Neural progenitor cell (in vitro differentiated cells): Measurements from ENCODE around the gene RYR3. TPM values are rescaled to one million over a fixed set of nuclear protein-coding genes. Genes with fewer than 3 reads are reported as not detected.

Experiments
- DNase-seq: peaks from one replicate; pipeline ENCODE4 v3.0.0-alpha.2; 2016; ENCODE audit warnings: low spot score
- H2AFZ ChIP-seq: fragments of 200-600 bp; sonication (generic); replicated peaks from 2 replicates; pipeline ENCODE4 v1.6.1; 2016; ENCODE audit warnings: antibody characterized with exemption
- H3F3A ChIP-seq: fragments of 200-600 bp; sonication (generic); 2 replicates; pipeline ENCODE4 v1.6.1; 2016; ENCODE audit warnings: antibody characterized with exemption, low read depth
- H3K27ac ChIP-seq: fragments of 200-600 bp; sonication (generic); 2 replicates; pipeline ENCODE4 v1.5.1; 2016; ENCODE audit warnings: mild to moderate bottlenecking
- H3K27me3 ChIP-seq: fragments of 200-600 bp; sonication (generic); 2 replicates; pipeline ENCODE4 v1.6.1; 2016; ENCODE audit warnings: mild to moderate bottlenecking, moderate library complexity
- H3K36me3 ChIP-seq: fragments of 200-600 bp; sonication (generic); 2 replicates; pipeline ENCODE4 v1.5.1; 2016
- H3K4me1 ChIP-seq: fragments of 200-600 bp; sonication (generic); 2 replicates; pipeline ENCODE4 v1.6.1; 2016; ENCODE audit warnings: mixed run types
- H3K4me2 ChIP-seq: fragments of 200-600 bp; sonication (generic); 2 replicates; pipeline ENCODE4 v1.6.1; 2016
- H3K4me3 ChIP-seq: fragments of 200-600 bp; sonication (generic); 2 replicates; pipeline ENCODE4 v1.5.1; 2016
- H3K79me2 ChIP-seq: fragments of 200-600 bp; sonication (generic); 2 replicates; pipeline ENCODE4 v1.6.1; 2016; ENCODE audit warnings: low read depth
- H3K9ac ChIP-seq: fragments of 200-600 bp; sonication (generic); 2 replicates; pipeline ENCODE4 v1.6.1; 2016
- H3K9me3 ChIP-seq: fragments of 200-600 bp; sonication (generic); 2 replicates; pipeline ENCODE4 v1.5.1; 2016; ENCODE audit warnings: low read depth
- H4K20me1 ChIP-seq: fragments of 200-600 bp; sonication (generic); 2 replicates; pipeline ENCODE4 v1.6.1; 2016; ENCODE audit warnings: low read depth
- H3K27ac Mint-ChIP-seq: 3 replicates; pipeline ENCODE4 v1.8.0; 2021; ENCODE audit warnings: mixed read lengths
- H3K27me3 Mint-ChIP-seq: 2 replicates; pipeline ENCODE4 v1.8.0; 2022; ENCODE audit warnings: low read depth, mild to moderate bottlenecking, inconsistent platforms, moderate library complexity, mixed read lengths; ENCODE audit not compliant: insufficient read depth
- H3K36me3 Mint-ChIP-seq: 3 replicates; pipeline ENCODE4 v1.8.0; 2021; ENCODE audit warnings: mixed read lengths
- H3K4me1 Mint-ChIP-seq: 3 replicates; pipeline ENCODE4 v1.8.0; 2021; ENCODE audit warnings: mixed read lengths
- H3K4me3 Mint-ChIP-seq: 3 replicates; pipeline ENCODE4 v1.8.0; 2021; ENCODE audit warnings: mild to moderate bottlenecking, moderate library complexity, mixed read lengths
- H3K9me3 Mint-ChIP-seq: 3 replicates; pipeline ENCODE4 v1.8.0; 2020; ENCODE audit warnings: mixed read lengths
- CTCF ChIP-seq: fragments of 200-600 bp; sonication (generic); IDR thresholded peaks from 2 replicates; pipeline ENCODE4 v1.5.1; 2017; ENCODE audit warnings: antibody characterized with exemption, mild to moderate bottlenecking
- EZH2 ChIP-seq: fragments of 200-600 bp; sonication (generic); IDR thresholded peaks from 2 replicates; pipeline ENCODE4 v1.6.1; 2017; ENCODE audit warnings: antibody characterized with exemption, mild to moderate bottlenecking, moderate library complexity
- EZH2phosphoT487 ChIP-seq: fragments of 200-600 bp; sonication (generic); IDR thresholded peaks from 2 replicates; pipeline ENCODE4 v1.6.1; 2017; ENCODE audit warnings: antibody characterized with exemption
- total RNA-seq: library from RNA; depleted of rRNA; stranded (reverse); fragments of >200 nt; gene quantifications from 2 replicates; pipeline ENCODE4 v1.2.3, GENCODE V29; 2015; ENCODE audit warnings: low replicate concordance

RYR3 gene
- total RNA-seq, 1 donor from 2014 or later, result 2.1 TPM

GRCh38 chr15:33515121-33515520 is 204.4 kb downstream of the RYR3 start:
- Mint-ChIP-seq H3K27ac (no peak overlapping the region), H3K4me3 (no peak overlapping the region), H3K9me3 (no peaks in the 10 kb centered on the region), H3K27me3 (peaks cover 4% of the 10 kb centered on the region), H3K36me3 (no peaks in the 10 kb centered on the region), H3K4me1 (peaks cover 20% of the 10 kb centered on the region)
- Histone ChIP-seq H3K9ac (no peak overlapping the region), H2AFZ (no peak overlapping the region), H3K4me1 (peaks cover 12% of the 10 kb centered on the region), H3K36me3 (no peaks in the 10 kb centered on the region), H3K27me3 (no peaks in the 10 kb centered on the region), H3F3A (no peaks in the 10 kb centered on the region), H3K9me3 (no peaks in the 10 kb centered on the region), H4K20me1 (no peaks in the 10 kb centered on the region), H3K79me2 (no peaks in the 10 kb centered on the region), H3K4me2 (no peak overlapping the region), H3K27ac (no peak overlapping the region), H3K4me3 (no peak overlapping the region)
- TF ChIP-seq EZH2 (no peak), CTCF (no peak), EZH2phosphoT487 (no peak)
- no peak for DNase-seq

GRCh38 chr15:33516563-33516962 is 205.8 kb downstream of the RYR3 start:
- no peaks in the 10 kb centered on the region for H3K9me3 Mint-ChIP-seq
- DNase-seq, result no peak
- peaks cover 12% of the 10 kb centered on the region for H3K4me1 ChIP-seq
- no peak for TF ChIP-seq EZH2phosphoT487
- no peak for TF ChIP-seq EZH2
- TF ChIP-seq CTCF, result no peak
- H3K27me3 Mint-ChIP-seq, result peaks cover 4% of the 10 kb centered on the region
- H3K4me1 Mint-ChIP-seq, result peaks cover 27% of the 10 kb centered on the region
- no peak overlapping the region for H3K27ac Mint-ChIP-seq
- H2AFZ ChIP-seq, result no peak overlapping the region
- H3K36me3 Mint-ChIP-seq, result no peaks in the 10 kb centered on the region
- no peaks in the 10 kb centered on the region for H3K36me3 ChIP-seq
- H3K4me2 ChIP-seq, result no peak overlapping the region
- H3K27me3 ChIP-seq, result no peaks in the 10 kb centered on the region
- H3K9me3 ChIP-seq, result no peaks in the 10 kb centered on the region
- no peak overlapping the region for H3K4me3 ChIP-seq
- H3K9ac ChIP-seq, result no peak overlapping the region
- no peaks in the 10 kb centered on the region for H4K20me1 ChIP-seq
- no peaks in the 10 kb centered on the region for H3K79me2 ChIP-seq
- no peak overlapping the region for H3K4me3 Mint-ChIP-seq
- no peaks in the 10 kb centered on the region for H3F3A ChIP-seq
- H3K27ac ChIP-seq, result no peak overlapping the region

- no peaks in the 10 kb centered on the region for H3K36me3 Mint-ChIP-seq
- H3K4me2 ChIP-seq, result peak overlapping the region; percentile 55
- H3K9me3 ChIP-seq, result no peaks in the 10 kb centered on the region
- no peak overlapping the region for H2AFZ ChIP-seq
- no peaks in the 10 kb centered on the region for H4K20me1 ChIP-seq
- H3K4me3 ChIP-seq, result no peak overlapping the region
- no peak overlapping the region for H3K27ac Mint-ChIP-seq
- H3K9me3 Mint-ChIP-seq, result no peaks in the 10 kb centered on the region
- no peak overlapping the region for H3K4me3 Mint-ChIP-seq
- no peaks in the 10 kb centered on the region for H3F3A ChIP-seq
- H3K4me1 ChIP-seq, result peaks cover 12% of the 10 kb centered on the region
- peaks cover 29% of the 10 kb centered on the region for H3K4me1 Mint-ChIP-seq
- no peak for DNase-seq
- H3K79me2 ChIP-seq, result no peaks in the 10 kb centered on the region
- no peak overlapping the region for H3K9ac ChIP-seq
- no peak overlapping the region for H3K27ac ChIP-seq
- no peaks in the 10 kb centered on the region for H3K36me3 ChIP-seq
- no peaks in the 10 kb centered on the region for H3K27me3 ChIP-seq
- TF ChIP-seq CTCF (no peak), EZH2phosphoT487 (no peak), EZH2 (no peak)
- peaks cover 4% of the 10 kb centered on the region for H3K27me3 Mint-ChIP-seq
Observed at GRCh38 chr15:33517944-33518343, 207.2 kb downstream of the RYR3 start.

GRCh38 chr15:33518421-33518820 is 207.7 kb downstream of the RYR3 start:
- peak overlapping the region; percentile 55 for H3K4me2 ChIP-seq
- H3K9me3 ChIP-seq, result no peaks in the 10 kb centered on the region
- H3K4me1 ChIP-seq, result peaks cover 12% of the 10 kb centered on the region
- no peaks in the 10 kb centered on the region for H3F3A ChIP-seq
- Mint-ChIP-seq H3K36me3 (no peaks in the 10 kb centered on the region), H3K9me3 (no peaks in the 10 kb centered on the region), H3K27me3 (peaks cover 3% of the 10 kb centered on the region), H3K27ac (peak overlapping the region; percentile 25), H3K4me1 (peaks cover 29% of the 10 kb centered on the region), H3K4me3 (no peak overlapping the region)
- TF ChIP-seq EZH2, result no peak
- no peak for TF ChIP-seq EZH2phosphoT487
- TF ChIP-seq CTCF, result no peak
- H3K4me3 ChIP-seq, result no peak overlapping the region
- H2AFZ ChIP-seq, result no peak overlapping the region
- H3K27ac ChIP-seq, result no peak overlapping the region
- H3K36me3 ChIP-seq, result no peaks in the 10 kb centered on the region
- H3K9ac ChIP-seq, result no peak overlapping the region
- H4K20me1 ChIP-seq, result no peaks in the 10 kb centered on the region
- no peaks in the 10 kb centered on the region for H3K79me2 ChIP-seq
- no peaks in the 10 kb centered on the region for H3K27me3 ChIP-seq
- DNase-seq, result no peak
